GM12873 (cell line): Measurements from ENCODE around the gene GRIK4.

Source experiments
- CTCF ChIP-seq: IDR thresholded peaks from 2 replicates; pipeline ENCODE4 v1.5.1; 2012; ENCODE audit warnings: low read depth, mild to moderate bottlenecking, moderate library complexity, low read length, control low read depth; ENCODE audit not compliant: insufficient read depth; ENCODE audit errors: missing control alignments

GRIK4 gene

GRCh38 chr11:120774591-120775386, 263.2 kb downstream of the GRIK4 start:
- TF ChIP-seq CTCF = no peak

- TF ChIP-seq CTCF = no peak
Measured at GRCh38 chr11:120775986-120776951, 264.7 kb downstream of the GRIK4 start.

- TF ChIP-seq CTCF = no peak
Measured at GRCh38 chr11:120778685-120779490, 267.3 kb downstream of the GRIK4 start.

GRCh38 chr11:120780239-120780638, 268.7 kb downstream of the GRIK4 start:
- TF ChIP-seq CTCF = no peak

- TF ChIP-seq CTCF = no peak
Measured at GRCh38 chr11:120781486-120782120, 270.1 kb downstream of the GRIK4 start.

GRCh38 chr11:120784566-120785251, 273.2 kb downstream of the GRIK4 start:
- TF ChIP-seq CTCF = no peak
